Measurements from ENCODE around the gene FGGY. TPM values are rescaled to one million over a fixed set of nuclear protein-coding genes. Genes with fewer than 3 reads are reported as not detected.

Gene FGGY
- total RNA-seq, 1 experiment from 2014 or later, result 14.6 TPM

DNA sequence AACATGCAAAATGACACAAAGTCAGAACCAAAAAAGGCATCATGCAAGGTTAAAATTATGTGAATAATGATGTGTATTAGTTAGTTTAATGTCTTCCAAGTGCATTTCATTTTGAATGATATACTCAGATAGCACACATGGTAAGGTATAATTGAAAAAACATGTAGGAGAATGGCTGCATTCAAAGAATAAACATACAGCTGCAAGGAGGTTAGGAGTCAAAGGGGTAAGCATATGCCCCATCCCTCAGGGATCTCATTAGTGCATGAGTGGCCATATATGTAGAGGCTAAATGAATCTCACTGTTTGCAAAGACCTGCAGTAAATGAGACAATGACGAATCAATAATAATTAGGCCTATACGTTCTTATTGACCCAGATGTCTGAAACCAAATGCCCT is 338.2 kb downstream of the FGGY start:
- Histone ChIP-seq H4K20me1 (ENCODE audit: control insufficient read depth, insufficient read depth, insufficient read length) (no peaks in the 10 kb centered on the region), H3T11ph (ENCODE audit: low read length) (no peak overlapping the region), H3K79me1 (ENCODE audit: insufficient read depth, low read depth, low read length, poor library complexity, severe bottlenecking) (no peaks in the 10 kb centered on the region), H2AFZ (ENCODE audit: low read length) (no peak overlapping the region), H3K23me2 (ENCODE audit: insufficient read length, low read depth, low read length, poor library complexity, severe bottlenecking) (no peaks in the 10 kb centered on the region), H2BK12ac (ENCODE audit: insufficient read length, low read depth, low read length) (no peak overlapping the region), H2BK20ac (ENCODE audit: low read depth, low read length, poor library complexity, severe bottlenecking) (no peak overlapping the region), H3K56ac (ENCODE audit: insufficient read length, low read depth, low read length) (no peak overlapping the region), H2BK120ac (ENCODE audit: low read depth, low read length, poor library complexity, severe bottlenecking) (no peak overlapping the region), H4K5ac (ENCODE audit: insufficient read length, low read depth, low read length) (no peak overlapping the region), H3K9ac (ENCODE audit: extremely low read depth, insufficient read length, low read length) (no peak overlapping the region), H4K91ac (ENCODE audit: insufficient read length, low read depth, low read length) (no peak overlapping the region), H2AK5ac (ENCODE audit: insufficient read length, low read length) (no peak overlapping the region), H3K14ac (ENCODE audit: insufficient read depth, low read length) (no peak overlapping the region), H2BK5ac (ENCODE audit: insufficient read length, low read length) (no peak overlapping the region), H3K27me3 (ENCODE audit: insufficient read depth, low read length) (no peaks in the 10 kb centered on the region), H3K4me2 (ENCODE audit: insufficient read depth, insufficient read length, low read length) (no peak overlapping the region), H3K27ac (ENCODE audit: insufficient read length, low read depth, low read length) (no peak overlapping the region), H3K4ac (ENCODE audit: low read depth, low read length) (no peak overlapping the region), H3K4me1 (ENCODE audit: insufficient read depth, low read length) (no peaks in the 10 kb centered on the region), H4K8ac (replicated peaks; ENCODE audit: insufficient read length, low read depth, low read length) (no peak overlapping the region), H3K9me3 (ENCODE audit: control insufficient read depth, low read depth, low read length) (no peaks in the 10 kb centered on the region), H3K23ac (ENCODE audit: insufficient read length, low read depth, low read length) (no peak overlapping the region), H3K18ac (ENCODE audit: insufficient read length, low read depth, low read length) (no peak overlapping the region), H2BK15ac (ENCODE audit: low read depth, low read length) (no peak overlapping the region), H3K79me2 (ENCODE audit: insufficient read depth, low read length) (no peaks in the 10 kb centered on the region)
- Mint-ChIP-seq H3K27ac (no peak overlapping the region), H3K4me3 (no peak overlapping the region), H3K36me3 (ENCODE audit: insufficient read depth in 1 of 3, low read depth in 3 of 3) (no peaks in the 10 kb centered on the region; a peak in 1 of 7 replicates), H3K4me1 (peaks cover 4% of the 10 kb centered on the region in 2 experiments), H3K9me3 (no peaks in the 10 kb centered on the region), H3K27me3 (ENCODE audit: low read depth) (no peaks in the 10 kb centered on the region)
- no peak for DNase-seq
- TF ChIP-seq, protein P1, sequence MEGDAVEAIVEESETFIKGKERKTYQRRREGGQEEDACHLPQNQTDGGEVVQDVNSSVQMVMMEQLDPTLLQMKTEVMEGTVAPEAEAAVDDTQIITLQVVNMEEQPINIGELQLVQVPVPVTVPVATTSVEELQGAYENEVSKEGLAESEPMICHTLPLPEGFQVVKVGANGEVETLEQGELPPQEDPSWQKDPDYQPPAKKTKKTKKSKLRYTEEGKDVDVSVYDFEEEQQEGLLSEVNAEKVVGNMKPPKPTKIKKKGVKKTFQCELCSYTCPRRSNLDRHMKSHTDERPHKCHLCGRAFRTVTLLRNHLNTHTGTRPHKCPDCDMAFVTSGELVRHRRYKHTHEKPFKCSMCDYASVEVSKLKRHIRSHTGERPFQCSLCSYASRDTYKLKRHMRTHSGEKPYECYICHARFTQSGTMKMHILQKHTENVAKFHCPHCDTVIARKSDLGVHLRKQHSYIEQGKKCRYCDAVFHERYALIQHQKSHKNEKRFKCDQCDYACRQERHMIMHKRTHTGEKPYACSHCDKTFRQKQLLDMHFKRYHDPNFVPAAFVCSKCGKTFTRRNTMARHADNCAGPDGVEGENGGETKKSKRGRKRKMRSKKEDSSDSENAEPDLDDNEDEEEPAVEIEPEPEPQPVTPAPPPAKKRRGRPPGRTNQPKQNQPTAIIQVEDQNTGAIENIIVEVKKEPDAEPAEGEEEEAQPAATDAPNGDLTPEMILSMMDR (conservative IDR thresholded peaks at IDR 0.05), result no peak
- WGBS (ENCODE audit: extremely low coverage, insufficient read length, low lambda C conversion rate), result no CpG with 5 or more reads among the region's 2 CpGs
